GM18873 (cell line): ENCODE results near the gene KLHL22.
"Not testable (repeated sequence)": the region's sequence is repeated elsewhere in the genome, so short reads cannot be mapped to it uniquely, and the experiment has no call there.

Source experiments
- ATAC-seq: cut with Tn5 transposase; IDR thresholded peaks from one replicate; pipeline ENCODE4 v1.9.1; 2021; ENCODE audit warnings: mild to moderate bottlenecking, moderate library complexity, moderate number of reproducible peaks; ENCODE audit not compliant: unreplicated experiment, low FRiP score

KLHL22 gene

GRCh38 chr22:20504293-20504922 is 8.8 kb upstream of the KLHL22 start:
- ATAC-seq = not testable (repeated sequence)

- ATAC-seq = no peak
Measured at GRCh38 chr22:20503816-20504215, 8.2 kb upstream of the KLHL22 start.

GRCh38 chr22:20499769-20500168 is 4.2 kb upstream of the KLHL22 start:
- no peak for ATAC-seq

GRCh38 chr22:20498913-20499312 is 3.3 kb upstream of the KLHL22 start:
- ATAC-seq = no peak

- no peak for ATAC-seq
Measured at GRCh38 chr22:20497426-20497825, 1.8 kb upstream of the KLHL22 start.

GRCh38 chr22:20495861-20496681 is 476 bp upstream of the KLHL22 start:
- peak; percentile 61 for ATAC-seq

- ATAC-seq = no peak
Measured at GRCh38 chr22:20491346-20491745, 4.2 kb downstream of the KLHL22 start.

- ATAC-seq = no peak
Measured at GRCh38 chr22:20490941-20491307, 4.7 kb downstream of the KLHL22 start.

GRCh38 chr22:20490183-20490940 is 5.2 kb downstream of the KLHL22 start:
- no peak for ATAC-seq

GRCh38 chr22:20488946-20489345 is 6.6 kb downstream of the KLHL22 start:
- ATAC-seq = no peak

- ATAC-seq = no peak
Measured at GRCh38 chr22:20487715-20488114, 7.9 kb downstream of the KLHL22 start.

- ATAC-seq = no peak
Measured at GRCh38 chr22:20486229-20486628, 9.4 kb downstream of the KLHL22 start.

GRCh38 chr22:20484948-20485683 is 10.5 kb downstream of the KLHL22 start:
- ATAC-seq = no peak

GRCh38 chr22:20483771-20484170 is 11.8 kb downstream of the KLHL22 start:
- ATAC-seq = no peak

GRCh38 chr22:20483143-20483506 is 12.5 kb downstream of the KLHL22 start:
- not testable (repeated sequence) for ATAC-seq

- ATAC-seq = no peak
Measured at GRCh38 chr22:20479612-20480196, 15.9 kb downstream of the KLHL22 start.

GRCh38 chr22:20478059-20478458 is 17.5 kb downstream of the KLHL22 start:
- ATAC-seq = not testable (repeated sequence)

- ATAC-seq = not testable (repeated sequence)
Measured at GRCh38 chr22:20475569-20475968, 20.0 kb downstream of the KLHL22 start.

GRCh38 chr22:20475115-20475436 is 20.5 kb downstream of the KLHL22 start:
- no peak for ATAC-seq

GRCh38 chr22:20472629-20473442 is 22.8 kb downstream of the KLHL22 start:
- ATAC-seq = no peak
